IPS-18c (cell line): ENCODE data around the gene CERS5.
A peak's percentile ranks its signal among the peaks of the same experiment; 100 is the strongest.

Experiments used
- H3K4me3 ChIP-seq: 2 replicates; pipeline ENCODE4 v1.7.0; 2013; ENCODE audit warnings: low read depth, mild to moderate bottlenecking, low read length, moderate library complexity; ENCODE audit not compliant: insufficient read depth
- H3K9me3 ChIP-seq: one replicate; pipeline ENCODE4 v1.6.1; 2013; ENCODE audit warnings: mild to moderate bottlenecking, low read length, moderate library complexity; ENCODE audit not compliant: control insufficient read depth, insufficient read depth

The CERS5 gene

GRCh38 chr12:50111693-50112455 lies 55.3 kb downstream of the CERS5 start, which contains the start of gene COX14:
Gene COX14 (plus strand): TSS chr12:50112236. CDS start chr12:50120044, 7,808 bp downstream.
- H3K9me3 ChIP-seq = no peaks in the 10 kb centered on the region
- H3K4me3 ChIP-seq = peak within 1 kb of the TSS; percentile 84

- H3K4me3 ChIP-seq = peak overlapping the region; percentile 40
- H3K9me3 ChIP-seq = no peaks in the 10 kb centered on the region
Observed at GRCh38 chr12:50111395-50111692, 55.8 kb downstream of the CERS5 start.

- Histone ChIP-seq H3K9me3 (no peaks in the 10 kb centered on the region), H3K4me3 (peak overlapping the region; percentile 11)
Observed at GRCh38 chr12:50110762-50111351, 56.3 kb downstream of the CERS5 start.

GRCh38 chr12:50110127-50110761 lies 56.9 kb downstream of the CERS5 start:
- Histone ChIP-seq H3K4me3 (no peak overlapping the region), H3K9me3 (no peaks in the 10 kb centered on the region)

- Histone ChIP-seq H3K9me3 (no peaks in the 10 kb centered on the region), H3K4me3 (no peak overlapping the region)
Observed at GRCh38 chr12:50109319-50109718, 57.9 kb downstream of the CERS5 start.

- H3K4me3 ChIP-seq = no peak overlapping the region
- H3K9me3 ChIP-seq = no peaks in the 10 kb centered on the region
Observed at GRCh38 chr12:50107416-50108268, 59.5 kb downstream of the CERS5 start.

GRCh38 chr12:50106907-50107306 lies 60.3 kb downstream of the CERS5 start:
- Histone ChIP-seq H3K4me3 (no peak overlapping the region), H3K9me3 (no peaks in the 10 kb centered on the region)

GRCh38 chr12:50105913-50106450 lies 61.2 kb downstream of the CERS5 start:
- no peaks in the 10 kb centered on the region for H3K9me3 ChIP-seq
- no peak overlapping the region for H3K4me3 ChIP-seq

GRCh38 chr12:50104417-50105366 lies 62.5 kb downstream of the CERS5 start:
- H3K4me3 ChIP-seq = no peak overlapping the region
- no peaks in the 10 kb centered on the region for H3K9me3 ChIP-seq

GRCh38 chr12:50103767-50104321 lies 63.3 kb downstream of the CERS5 start, which contains the start of gene GPD1:
Gene GPD1 (plus strand): TSS chr12:50104008. CDS start chr12:50104051, 43 bp downstream.
- Histone ChIP-seq H3K9me3 (no peaks in the 10 kb centered on the region), H3K4me3 (no peak within 1 kb of the TSS)

- no peak overlapping the region for H3K4me3 ChIP-seq
- no peaks in the 10 kb centered on the region for H3K9me3 ChIP-seq
Observed at GRCh38 chr12:50103351-50103750, 63.8 kb downstream of the CERS5 start.

- no peak overlapping the region; the same call in 1 of the 2 replicates for H3K4me3 ChIP-seq
- no peaks in the 10 kb centered on the region for H3K9me3 ChIP-seq
Observed at GRCh38 chr12:50102646-50103309, 64.4 kb downstream of the CERS5 start.

GRCh38 chr12:50102131-50102531 lies 65.0 kb downstream of the CERS5 start:
- H3K4me3 ChIP-seq = no peak overlapping the region
- H3K9me3 ChIP-seq = no peaks in the 10 kb centered on the region

- Histone ChIP-seq H3K9me3 (no peaks in the 10 kb centered on the region), H3K4me3 (no peak overlapping the region)
Observed at GRCh38 chr12:50101663-50102062, 65.5 kb downstream of the CERS5 start.

- no peaks in the 10 kb centered on the region for H3K9me3 ChIP-seq
- H3K4me3 ChIP-seq = no peak overlapping the region
Observed at GRCh38 chr12:50100561-50100960, 66.6 kb downstream of the CERS5 start.
